Right lung (tissue), 10 donors: ENCODE data around the gene MIPOL1. TPM values are rescaled to one million over a fixed set of nuclear protein-coding genes. Genes with fewer than 3 reads are reported as not detected.
A peak's percentile ranks its signal among the peaks of the same experiment; 100 is the strongest.
"Not testable (repeated sequence)": the region's sequence is repeated elsewhere in the genome, so short reads cannot be mapped to it uniquely, and the experiment has no call there.

Source experiments
- DNase-seq, 2 donors: peaks; one replicate each; pipeline ENCODE4 v3.0.0-alpha.2; 2013
- long read RNA-seq, 8 donors: transcript quantifications; one replicate each; lab custom pipeline, GENCODE V29; 2026
- polyA plus RNA-seq, 5 donors: library from polyadenylated mRNA; unstranded; fragments of 120-200 nt; gene quantifications; one replicate each; pipeline versions ENCODE4 v1.2.1 to v1.2.3, GENCODE V29; 2013; ENCODE audit warnings: inconsistent platforms in 1 of 5, low replicate concordance in 1 of 5; ENCODE audit not compliant: insufficient read length in 5 of 5, insufficient read depth in 1 of 5

MIPOL1 gene, protein sequence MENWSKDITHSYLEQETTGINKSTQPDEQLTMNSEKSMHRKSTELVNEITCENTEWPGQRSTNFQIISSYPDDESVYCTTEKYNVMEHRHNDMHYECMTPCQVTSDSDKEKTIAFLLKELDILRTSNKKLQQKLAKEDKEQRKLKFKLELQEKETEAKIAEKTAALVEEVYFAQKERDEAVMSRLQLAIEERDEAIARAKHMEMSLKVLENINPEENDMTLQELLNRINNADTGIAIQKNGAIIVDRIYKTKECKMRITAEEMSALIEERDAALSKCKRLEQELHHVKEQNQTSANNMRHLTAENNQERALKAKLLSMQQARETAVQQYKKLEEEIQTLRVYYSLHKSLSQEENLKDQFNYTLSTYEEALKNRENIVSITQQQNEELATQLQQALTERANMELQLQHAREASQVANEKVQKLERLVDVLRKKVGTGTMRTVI
- polyA plus RNA-seq: 10 to 100 TPM in 4 of 5 donors, 1 to 10 TPM in 1; 7.7 to 15.2 (median 14.2) TPM
- long read RNA-seq, donor 1: 0 reads
- long read RNA-seq, donor 2: 0 reads
- long read RNA-seq, donor 3: 0 reads
- long read RNA-seq, donor 4: 0 reads
- long read RNA-seq, donor 5: 0 reads
- long read RNA-seq, donor 6: 0 reads
- long read RNA-seq, donor 7: 0 reads
- long read RNA-seq, donor 8: 0 reads

DNA sequence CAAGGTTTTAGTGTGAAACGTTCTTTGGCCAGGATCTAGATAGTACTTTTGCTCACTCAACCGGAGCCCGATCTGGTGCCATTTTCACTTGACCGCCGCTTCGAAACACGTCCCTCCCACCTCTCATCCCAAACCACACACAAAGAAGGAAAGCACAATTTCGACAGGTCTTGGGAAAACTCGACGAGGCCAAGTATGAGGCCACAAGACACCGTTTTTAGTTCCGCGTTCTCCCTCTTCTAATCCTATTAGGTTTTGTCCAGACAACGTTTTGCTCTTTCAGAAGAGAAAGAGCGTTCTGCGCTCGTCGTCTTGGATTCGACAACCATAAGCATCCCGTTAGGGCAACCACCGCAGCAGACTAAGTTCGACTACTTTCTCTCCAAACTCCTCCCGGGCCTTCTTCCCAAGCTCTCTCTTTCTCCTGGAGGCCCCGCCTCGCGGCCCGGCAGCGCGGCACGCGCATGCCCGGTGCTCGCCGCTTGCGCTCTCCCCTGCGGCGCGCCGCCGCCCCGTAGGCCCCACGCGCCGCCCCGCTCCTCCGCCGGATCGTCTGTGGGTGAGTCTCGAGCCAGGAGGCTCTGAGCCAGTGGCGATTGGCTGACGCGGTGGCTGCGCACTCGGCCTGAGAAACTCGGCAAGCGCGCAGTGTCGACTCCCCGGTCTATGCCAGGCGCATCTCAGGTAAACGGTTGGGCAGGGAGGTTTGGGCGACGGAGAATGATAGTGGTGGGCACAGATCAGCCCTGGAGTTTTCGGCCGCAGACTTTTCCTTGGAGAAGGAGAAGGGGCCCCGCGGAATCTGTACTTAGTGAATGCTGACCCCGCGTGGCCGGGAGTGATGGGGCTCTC is at the start of gene MIPOL1:
Gene MIPOL1, plus strand, starts transcription at position 517 of the 852 bp plus-strand sequence. CDS start 49,952 bp downstream, outside the sequence.
- peak; percentile 88 to 89 for DNase-seq

GRCh38 chr14:37150414-37150813 is 47.3 kb upstream of the MIPOL1 start:
- DNase-seq: peak; percentile 13 to 17

DNA sequence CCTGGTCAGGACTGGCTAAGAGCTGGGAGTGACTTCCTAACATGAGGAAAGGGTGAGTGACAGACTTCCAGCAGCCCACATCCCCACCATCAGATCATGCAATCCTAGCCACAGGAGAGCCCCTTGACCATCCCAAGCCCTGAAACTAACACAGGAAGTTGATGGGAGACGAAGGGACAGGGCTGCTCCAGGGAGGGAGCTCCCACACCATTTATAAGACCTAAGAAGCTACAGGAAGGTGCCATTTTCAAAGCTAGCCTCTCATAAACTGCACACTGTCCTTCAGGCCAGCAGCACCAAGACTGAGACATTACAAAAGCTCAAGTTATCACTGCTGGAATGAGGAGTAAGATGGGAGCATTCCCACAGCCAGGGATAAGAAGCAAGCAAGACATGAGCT is 44.7 kb upstream of the MIPOL1 start:
- no peak for DNase-seq

GRCh38 chr14:37153483-37153882 is 44.3 kb upstream of the MIPOL1 start:
- no peak for DNase-seq

DNA sequence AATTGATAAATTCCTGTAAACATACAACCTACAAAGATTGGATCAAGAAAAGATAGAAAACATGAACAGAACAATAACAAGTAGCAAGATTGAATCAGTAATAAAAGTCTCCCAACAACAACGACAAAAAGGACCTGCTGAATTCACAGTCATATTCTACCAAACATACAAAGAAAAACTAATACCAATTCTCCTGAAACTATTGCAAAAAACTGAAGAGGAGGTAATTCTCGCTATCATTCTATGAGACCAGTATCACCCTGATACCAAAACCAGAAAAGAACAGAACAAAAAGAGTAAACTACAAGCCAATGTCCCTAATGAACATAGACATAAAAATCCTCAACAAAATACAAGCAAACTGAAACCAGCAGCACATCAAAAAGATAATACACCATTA is 39.8 kb upstream of the MIPOL1 start:
- no peak for DNase-seq

- not testable (repeated sequence) for DNase-seq
These were observed 35.4 kb upstream of the MIPOL1 start for GRCh38 chr14:37162307-37162706.

GRCh38 chr14:37165794-37166193 is 31.9 kb upstream of the MIPOL1 start:
- no peak for DNase-seq

- DNase-seq: no peak
These were observed 30.3 kb upstream of the MIPOL1 start for GRCh38 chr14:37167151-37168047.

DNA sequence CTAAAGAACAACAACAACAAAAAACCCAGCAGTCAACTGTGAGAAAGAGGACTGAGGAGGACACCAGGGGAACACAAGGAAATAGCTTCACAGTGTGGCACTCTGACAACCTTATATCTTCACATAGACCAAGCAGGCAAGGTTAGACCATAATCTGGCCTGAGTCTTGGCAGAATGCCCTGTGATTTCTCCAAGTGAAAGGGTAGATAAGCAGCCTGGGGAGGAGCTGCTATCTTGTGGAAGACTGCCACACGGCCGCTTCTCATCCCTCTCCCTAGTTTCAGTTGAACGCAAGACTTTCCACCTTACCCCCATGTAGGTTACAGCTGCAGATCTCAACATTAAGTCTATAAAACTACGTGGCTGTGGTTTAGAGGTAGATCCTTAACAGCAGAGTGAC is 29.0 kb upstream of the MIPOL1 start:
- no peak for DNase-seq

- no peak for DNase-seq
These were observed 27.5 kb upstream of the MIPOL1 start for GRCh38 chr14:37170237-37170636.

GRCh38 chr14:37170993-37171392 is 26.7 kb upstream of the MIPOL1 start:
- no peak for DNase-seq

GRCh38 chr14:37171678-37172023 is 26.1 kb upstream of the MIPOL1 start:
- no peak for DNase-seq

GRCh38 chr14:37172024-37172869 is 25.5 kb upstream of the MIPOL1 start, which contains the start of gene SLC25A21:
TSS of gene SLC25A21 (minus strand) at chr14:37172606.
- peak; percentile 83 to 84 for DNase-seq

DNA sequence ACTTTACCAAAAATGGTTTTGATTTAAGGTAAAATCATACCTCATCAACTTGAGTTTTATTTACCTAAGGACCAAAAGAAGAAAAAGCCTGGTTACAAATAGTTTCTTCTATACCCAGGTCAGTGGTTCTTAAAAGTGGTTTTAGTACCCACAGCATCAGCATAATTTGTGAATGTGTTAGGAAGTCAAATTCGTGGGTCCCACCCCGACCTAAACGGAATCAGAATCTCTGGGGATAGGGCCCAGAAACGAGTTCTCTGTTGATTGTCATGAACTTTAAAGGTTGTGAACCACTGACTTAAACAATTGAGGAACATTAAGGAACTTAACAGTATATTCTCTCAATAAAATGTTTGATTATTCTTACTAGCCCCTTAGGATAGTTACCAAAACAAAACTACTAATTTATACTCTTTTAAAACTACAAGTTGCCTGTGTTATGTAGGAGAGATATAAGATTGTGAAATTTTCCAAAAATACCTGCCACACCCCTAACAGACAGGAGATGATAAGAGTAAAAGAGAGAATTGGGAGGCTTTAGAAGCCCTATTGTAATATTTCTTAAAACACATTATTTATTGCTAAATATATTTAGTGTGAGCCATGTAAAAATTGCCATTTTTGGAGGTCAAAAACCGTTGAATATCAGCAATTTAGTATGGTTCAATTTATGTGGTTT is 24.7 kb upstream of the MIPOL1 start:
- no peak for DNase-seq

DNA sequence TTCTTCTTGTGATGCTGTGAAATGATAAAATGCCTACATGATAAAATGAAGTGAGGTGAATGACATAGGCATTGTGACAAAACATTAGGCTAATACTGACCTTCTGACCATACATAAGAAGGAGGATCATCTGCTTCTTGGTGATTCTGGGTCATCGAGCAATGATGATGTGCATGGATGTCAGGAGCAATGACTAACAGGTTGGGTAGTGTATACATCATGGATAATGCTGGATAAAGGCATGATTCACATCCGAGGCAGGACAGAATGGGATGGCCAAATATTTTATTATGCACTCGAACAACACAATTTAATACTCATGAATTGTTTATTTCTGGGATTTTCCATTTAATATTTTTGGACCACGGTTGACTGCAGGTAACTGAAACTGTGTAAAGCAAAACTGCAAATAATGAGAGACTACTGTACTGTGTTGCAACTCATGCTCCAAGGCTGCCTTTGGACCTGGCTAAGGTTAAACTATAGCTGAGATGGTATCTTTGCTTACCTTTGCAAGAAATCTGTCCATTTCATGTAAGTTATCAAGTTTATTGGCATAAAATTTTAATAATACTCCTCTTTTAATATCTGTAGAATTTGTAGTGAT is 17.7 kb upstream of the MIPOL1 start:
- no peak for DNase-seq

DNA sequence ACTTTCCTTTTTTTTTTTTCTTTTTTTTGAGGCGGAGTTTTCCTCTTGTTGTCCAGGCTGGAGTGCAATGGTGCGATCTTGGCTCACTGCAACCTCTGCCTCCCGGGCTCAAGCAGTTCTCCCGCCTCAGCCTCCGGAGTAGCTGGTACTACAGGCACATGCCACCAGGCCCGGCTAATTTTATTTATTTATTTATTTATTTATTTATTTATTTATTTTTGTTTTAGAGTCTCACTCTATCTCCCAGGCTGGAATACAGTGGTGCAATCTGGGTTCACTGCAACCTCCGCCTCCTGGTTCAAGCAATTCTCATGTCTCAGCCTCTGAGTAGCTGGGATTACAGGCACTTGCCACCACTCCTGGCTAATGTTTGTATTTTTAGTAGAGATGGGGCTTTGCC is 16.9 kb upstream of the MIPOL1 start:
- DNase-seq: not testable (repeated sequence)

GRCh38 chr14:37181441-37181840 is 16.3 kb upstream of the MIPOL1 start:
- DNase-seq: no peak

- DNase-seq: not testable (repeated sequence)
These were observed 13.2 kb upstream of the MIPOL1 start for GRCh38 chr14:37184520-37184919.

- no peak for DNase-seq
These were observed 12.1 kb upstream of the MIPOL1 start for GRCh38 chr14:37185670-37186069.
